NT2/D1 (cell line): ENCODE results near the gene OR5B21.

ENCODE experiments used
- SUZ12 ChIP-seq: IDR thresholded peaks from 2 replicates; pipeline ENCODE4 v1.6.1; 2011; ENCODE audit not compliant: insufficient read length, insufficient read depth; ENCODE audit errors: extremely low read depth
- YY1 ChIP-seq: IDR thresholded peaks from 2 replicates; pipeline ENCODE4 v1.6.1; 2011; ENCODE audit not compliant: insufficient read length, insufficient read depth
- ZNF274 ChIP-seq: IDR thresholded peaks from 2 replicates; pipeline ENCODE4 v1.6.1; 2011; ENCODE audit warnings: mild to moderate bottlenecking, low read depth, low read length

DNA sequence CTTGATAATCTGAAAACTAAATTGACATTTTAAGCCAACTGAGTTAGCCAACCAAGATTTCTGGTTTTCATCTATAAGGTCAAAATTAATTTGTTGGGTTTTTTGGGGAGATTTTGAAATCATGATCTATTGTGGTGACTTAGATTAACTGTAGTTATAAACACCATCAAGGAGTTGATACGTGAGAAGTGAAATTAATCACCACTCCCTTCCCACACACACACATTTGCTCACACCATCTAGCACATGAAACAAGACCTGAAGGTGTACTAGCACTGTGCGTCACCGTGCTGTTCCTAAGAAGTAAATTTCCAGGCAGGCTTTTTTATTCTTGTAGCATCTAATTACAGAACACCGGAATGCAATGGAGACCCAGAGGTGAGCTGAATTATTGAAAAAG lies 2.1 kb downstream of the OR5B21 start:
- TF ChIP-seq ZNF274 (no peak), YY1 (no peak), SUZ12 (no peak)
